PC-3 (cell line): ENCODE measurements around the gene DHX16.

Experiments
- CTCF ChIP-seq: fragments of 300-600 bp; sonication (generic); conservative IDR thresholded peaks from 2 replicates; pipeline ENCODE4 v1.5.1; 2017; ENCODE audit warnings: antibody characterized with exemption, low read depth, mild to moderate bottlenecking, low read length
- EZH2 ChIP-seq: fragments of 300-600 bp; sonication (generic); IDR thresholded peaks from one replicate; pipeline ENCODE4 v1.6.1; 2017; ENCODE audit warnings: antibody characterized with exemption, mild to moderate bottlenecking, low read length; ENCODE audit not compliant: unreplicated experiment
- EZH2phosphoT487 ChIP-seq: fragments of 300-600 bp; sonication (generic); IDR thresholded peaks from 2 replicates; pipeline ENCODE4 v1.6.1; 2018; ENCODE audit warnings: mild to moderate bottlenecking, antibody characterized with exemption, low read length, borderline replicate concordance

DNA sequence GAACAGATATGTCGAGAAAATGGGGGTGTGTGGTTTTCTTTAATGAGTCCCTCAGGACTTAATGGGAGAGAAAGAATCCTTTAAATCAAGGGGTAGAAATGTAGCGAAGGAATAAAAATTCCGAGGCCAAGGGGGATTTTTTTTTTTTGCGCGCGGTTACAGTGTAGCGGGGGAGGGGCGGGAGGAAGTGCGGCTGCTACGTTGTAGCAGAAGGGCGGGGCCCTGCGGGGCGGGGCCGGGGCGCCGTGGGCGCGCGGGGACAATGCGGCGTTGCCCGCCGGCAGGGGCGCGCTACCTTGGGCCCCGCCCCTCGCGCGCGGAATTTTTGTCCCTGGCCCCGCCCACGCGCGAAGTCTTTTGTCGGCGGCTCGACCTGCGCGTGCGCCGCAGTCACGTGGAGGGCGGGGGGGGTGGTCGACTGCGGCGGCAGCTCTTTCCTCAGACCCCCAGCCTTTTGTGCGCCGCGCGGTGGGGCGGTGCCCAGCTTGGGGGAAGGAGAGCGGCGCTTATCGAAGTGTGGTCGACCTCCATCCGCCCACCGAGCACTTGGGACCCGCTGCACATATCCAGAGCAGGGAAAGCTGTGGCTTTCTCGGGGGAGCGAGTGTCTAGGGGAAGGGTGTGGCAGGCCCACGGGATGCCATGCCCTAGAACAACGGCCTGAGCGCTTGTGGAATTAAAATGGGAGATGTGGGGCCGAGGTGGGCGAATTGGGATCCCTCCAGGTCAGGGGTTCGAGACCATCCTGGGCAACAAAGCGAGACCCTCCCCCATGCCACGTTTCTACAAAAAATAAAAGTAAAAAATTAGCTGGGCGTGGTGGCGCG, 48.6 kb upstream of the DHX16 start:
- TF ChIP-seq CTCF (no peak), EZH2phosphoT487 (no peak), EZH2 (no peak)
